GM18499 (cell line): Measurements from ENCODE around the gene ALX1.

Experiments used
- ATAC-seq: cut with Tn5 transposase; IDR thresholded peaks from one replicate; pipeline ENCODE4 v1.9.1; 2021; ENCODE audit warnings: moderate number of reproducible peaks; ENCODE audit not compliant: insufficient read depth, unreplicated experiment

ALX1 gene

GRCh38 chr12:85280165-85280983 lies at the start of gene ALX1:
ALX1 (plus strand) TSS chr12:85280220; CDS start chr12:85280262, 42 bp downstream.
- ATAC-seq, result no peak

GRCh38 chr12:85237327-85237726 lies 42.7 kb upstream of the ALX1 start:
- no peak for ATAC-seq

GRCh38 chr12:85244561-85244960 lies 35.5 kb upstream of the ALX1 start:
- ATAC-seq, result no peak

GRCh38 chr12:85253853-85254252 lies 26.2 kb upstream of the ALX1 start:
- no peak for ATAC-seq

- no peak for ATAC-seq
Observed at GRCh38 chr12:85257671-85258070, 22.3 kb upstream of the ALX1 start.

- no peak for ATAC-seq
Observed at GRCh38 chr12:85260447-85260846, 19.6 kb upstream of the ALX1 start.

GRCh38 chr12:85260896-85261295 lies 19.1 kb upstream of the ALX1 start:
- no peak for ATAC-seq

GRCh38 chr12:85266356-85266755 lies 13.7 kb upstream of the ALX1 start:
- no peak for ATAC-seq

- no peak for ATAC-seq
Observed at GRCh38 chr12:85273381-85274314, 6.4 kb upstream of the ALX1 start.

- ATAC-seq, result no peak
Observed at GRCh38 chr12:85274315-85274651, 5.7 kb upstream of the ALX1 start.

GRCh38 chr12:85275374-85275773 lies 4.6 kb upstream of the ALX1 start:
- ATAC-seq, result no peak

- ATAC-seq, result no peak
Observed at GRCh38 chr12:85277191-85277590, 2.8 kb upstream of the ALX1 start.

- ATAC-seq, result no peak
Observed at GRCh38 chr12:85277900-85278597, 2.0 kb upstream of the ALX1 start.

GRCh38 chr12:85278598-85279448 lies 1.2 kb upstream of the ALX1 start:
- no peak for ATAC-seq

- no peak for ATAC-seq
Observed at GRCh38 chr12:85279449-85280164, 413 bp upstream of the ALX1 start.

- ATAC-seq, result no peak
Observed at GRCh38 chr12:85280984-85281630, 1.1 kb downstream of the ALX1 start.

- no peak for ATAC-seq
Observed at GRCh38 chr12:85281636-85282312, 1.8 kb downstream of the ALX1 start.

- ATAC-seq, result no peak
Observed at GRCh38 chr12:85283560-85283959, 3.5 kb downstream of the ALX1 start.
